NCI-H2107 treated with DMSO at 0.1 percent for 48 hours (cell line): ENCODE data around the gene HNRNPAB.

ENCODE experiments used
- DNase-seq: peaks from one replicate; lab custom pipeline; 2025; ENCODE audit not compliant: unreplicated experiment; lab: John Stamatoyannopoulos, UW

HNRNPAB gene

DNA sequence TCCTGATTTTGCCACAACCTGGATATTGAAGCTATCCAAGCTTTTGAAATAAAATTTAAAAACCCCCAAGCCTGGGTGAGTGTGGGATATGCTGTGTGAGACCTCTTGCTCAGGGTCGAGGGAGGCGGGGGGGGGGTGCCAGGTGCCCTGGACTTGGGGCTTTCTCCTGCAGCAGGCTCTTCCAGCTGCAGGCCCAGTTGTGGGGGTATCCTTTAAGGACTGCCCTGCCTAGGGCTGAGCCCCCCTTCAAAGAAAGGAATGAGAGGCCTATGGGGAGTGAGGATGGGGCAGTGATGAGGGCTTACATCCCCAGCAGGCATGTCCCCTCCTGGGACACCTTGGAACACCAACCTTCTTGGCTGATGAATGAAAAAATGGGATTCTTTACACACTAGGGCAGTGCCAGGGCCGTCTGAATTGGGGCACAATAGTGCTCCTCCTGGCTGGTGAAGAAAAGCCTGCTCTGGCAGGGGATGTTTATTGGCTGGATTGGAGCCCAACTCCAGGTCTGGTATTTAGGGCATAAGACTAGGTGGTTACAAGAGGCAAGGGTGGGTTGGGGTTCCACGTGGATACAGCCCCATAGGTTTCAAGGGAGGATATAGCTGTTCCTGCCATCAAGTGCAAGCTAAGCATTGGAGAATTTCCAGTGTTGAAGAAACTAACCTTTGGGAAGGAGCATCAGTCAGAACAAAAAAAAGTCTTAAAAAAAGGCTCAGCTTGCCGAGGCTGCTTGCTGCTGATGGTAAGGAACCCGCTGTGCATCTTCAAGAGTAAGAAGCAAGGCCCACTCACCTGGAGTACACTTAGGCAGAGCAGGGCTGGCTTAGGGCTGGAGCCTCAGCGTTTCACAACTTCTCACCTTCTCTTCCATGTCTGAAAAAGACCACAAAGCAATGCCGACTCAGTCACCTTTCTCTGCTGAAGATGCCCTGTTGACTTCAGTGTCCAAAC is 7.0 kb downstream of the HNRNPAB start:
- no peak for DNase-seq

DNA sequence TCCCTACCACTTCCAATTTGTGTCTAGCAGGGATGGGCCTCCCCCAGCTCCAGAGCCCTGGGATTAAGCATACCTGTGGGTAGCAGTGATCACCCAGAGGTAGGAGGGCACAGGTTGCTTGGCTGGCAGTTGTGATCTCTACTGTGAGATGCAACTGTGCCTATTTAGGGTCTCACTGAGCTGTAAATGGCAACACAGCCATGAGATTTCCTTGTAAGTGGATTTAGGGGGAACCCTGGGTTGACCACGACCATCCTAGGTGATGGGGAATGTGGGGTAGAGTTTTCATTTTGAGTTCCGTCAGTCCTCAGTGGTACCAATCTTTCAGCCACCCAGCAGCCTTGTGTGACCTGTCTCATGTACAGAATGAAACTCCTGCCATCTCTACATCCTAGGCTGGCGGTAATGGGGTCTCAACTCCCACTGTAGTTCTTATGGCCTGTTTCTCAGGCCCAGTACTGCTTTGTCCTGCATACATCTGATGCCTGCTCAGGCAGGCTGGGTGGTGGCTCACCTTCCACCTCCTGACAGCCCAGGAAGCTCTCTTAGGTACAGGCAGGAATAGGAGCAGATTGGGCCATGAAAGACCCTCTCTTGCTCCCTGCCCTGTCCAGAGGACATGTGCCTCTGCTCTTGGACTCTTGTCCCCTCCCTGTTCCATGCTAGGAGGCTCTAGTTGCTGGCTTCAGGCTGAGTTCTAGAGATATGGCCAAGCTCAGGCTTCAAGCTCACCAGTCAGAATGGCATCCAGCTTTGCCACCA is 8.1 kb downstream of the HNRNPAB start:
- DNase-seq = no peak

DNA sequence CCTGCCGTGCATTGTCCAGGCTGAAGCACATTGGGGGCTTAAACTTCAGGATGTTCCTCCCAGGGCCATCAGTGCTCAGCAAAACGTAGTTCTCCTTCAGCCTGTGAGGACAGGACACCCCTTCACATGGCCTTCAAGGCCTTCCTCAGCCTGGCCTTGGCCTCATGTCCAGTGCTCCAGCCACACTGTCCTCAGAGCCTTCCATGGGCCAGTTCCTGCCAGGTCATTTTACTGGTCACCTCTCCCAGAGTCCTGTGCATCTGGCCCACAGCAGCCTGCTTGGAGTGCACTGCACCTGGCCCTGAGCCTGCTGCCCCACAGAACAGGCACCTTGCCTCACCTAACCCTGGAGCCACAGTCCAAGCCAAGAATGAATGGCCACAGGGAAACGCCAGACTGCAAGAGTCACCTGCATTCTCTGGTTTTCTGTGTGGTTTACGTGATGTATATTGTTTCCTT is 8.7 kb downstream of the HNRNPAB start:
- no peak for DNase-seq

DNA sequence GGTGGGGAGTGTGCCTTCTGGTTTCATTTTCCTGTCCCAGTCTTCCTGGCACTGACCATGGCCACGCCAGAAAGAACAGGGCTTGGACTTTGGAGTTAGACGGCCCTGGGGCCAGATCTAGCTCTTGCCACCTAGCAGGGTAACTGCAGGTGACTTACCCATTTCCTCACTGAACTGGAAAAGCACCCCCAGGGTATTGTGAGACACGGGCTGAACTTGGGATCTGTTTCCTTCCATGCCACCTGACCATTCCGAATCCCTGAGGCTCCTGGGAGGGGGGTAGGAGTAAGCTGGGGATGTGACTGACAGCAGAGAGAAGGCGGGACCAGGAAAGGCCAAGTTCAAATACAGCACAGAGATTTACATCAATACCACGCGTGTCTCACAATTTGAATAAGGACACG is 9.4 kb downstream of the HNRNPAB start:
- no peak for DNase-seq

DNA sequence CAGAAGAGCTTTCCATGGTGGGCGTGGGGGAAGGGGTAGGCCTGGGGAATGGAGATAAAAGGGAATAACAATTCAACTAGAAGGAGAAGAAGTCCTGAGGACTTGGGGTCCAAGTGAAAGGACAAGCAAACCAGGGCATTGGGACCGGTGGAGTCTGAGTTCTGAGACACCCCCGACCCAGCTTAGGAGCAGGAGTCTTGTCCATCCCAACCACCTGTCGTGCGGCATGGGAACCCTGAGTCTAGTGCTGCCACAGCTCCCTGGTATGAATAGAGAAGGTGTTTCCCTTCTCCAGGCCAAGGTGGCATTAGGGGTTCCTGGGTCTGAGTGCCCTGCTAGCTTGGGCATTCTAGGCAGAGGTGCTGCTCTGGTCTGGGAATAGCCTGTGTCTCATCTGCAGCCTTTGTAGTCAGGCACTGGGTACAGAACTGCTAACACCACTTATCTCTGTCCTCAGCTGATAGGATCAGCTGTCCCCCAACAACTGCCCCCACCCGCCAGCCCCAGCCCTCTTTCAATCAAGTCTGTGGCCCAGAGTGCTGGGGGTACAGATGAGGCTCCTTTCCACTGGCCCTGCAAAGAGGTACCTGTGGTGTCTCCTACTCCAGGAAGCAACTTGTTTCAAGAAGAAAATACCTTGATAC is 9.9 kb downstream of the HNRNPAB start:
- DNase-seq = no peak

DNA sequence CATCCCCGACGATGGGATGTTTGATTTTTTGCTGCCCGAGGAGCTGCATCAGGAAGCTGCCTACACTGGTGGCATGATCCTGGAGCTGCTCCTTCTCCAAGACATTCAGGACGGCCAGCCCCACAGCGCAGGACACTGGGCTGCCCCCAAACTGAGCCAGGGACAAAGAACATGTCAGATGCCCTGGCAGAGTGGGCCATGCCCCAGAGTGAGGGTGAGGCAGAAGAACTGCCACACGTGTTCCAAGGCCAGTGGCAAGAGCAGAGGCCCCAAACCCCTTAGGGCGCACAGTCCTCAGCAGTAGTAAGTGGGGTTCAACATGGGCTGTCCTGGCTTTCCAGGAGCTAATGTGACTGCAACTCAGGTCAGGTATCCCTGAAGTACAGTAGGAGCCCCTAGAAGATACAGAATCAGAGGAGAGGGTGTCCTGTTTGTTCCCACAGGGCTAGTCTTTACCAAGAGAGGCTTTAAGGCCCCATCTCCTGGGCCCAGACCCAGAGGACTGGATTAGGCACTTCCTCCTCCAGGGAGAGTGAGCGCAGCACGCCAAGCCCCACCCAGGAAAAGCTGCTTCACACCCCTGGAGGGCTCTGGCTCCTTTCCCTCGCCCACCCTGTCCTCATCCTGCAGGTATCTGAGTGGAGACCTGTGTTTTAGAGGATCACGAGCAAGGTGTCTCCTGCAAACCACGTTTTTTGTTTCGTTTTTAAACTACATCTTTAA is 11.1 kb downstream of the HNRNPAB start:
- no peak for DNase-seq

DNA sequence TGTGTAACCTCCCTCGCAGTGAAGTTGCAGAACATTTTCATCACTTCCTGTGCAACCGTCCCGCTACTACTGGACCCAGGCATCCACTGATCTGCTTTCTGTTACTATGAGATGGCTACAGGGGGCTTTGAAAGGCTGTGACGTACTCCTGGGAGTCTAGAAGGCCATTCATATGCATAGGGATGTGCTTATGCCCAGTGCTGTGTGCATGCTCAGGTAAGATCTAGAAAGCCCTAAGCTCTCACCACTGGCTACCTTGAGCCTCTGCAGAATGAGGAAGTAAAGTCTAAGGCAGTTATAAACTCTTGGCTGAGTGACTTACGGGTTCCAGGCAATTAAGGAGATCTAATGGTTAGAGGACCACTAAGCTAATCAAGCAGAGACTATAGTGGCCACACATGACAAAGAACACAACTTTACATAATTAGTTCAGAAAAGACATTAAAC is 11.8 kb downstream of the HNRNPAB start:
- DNase-seq = no peak

DNA sequence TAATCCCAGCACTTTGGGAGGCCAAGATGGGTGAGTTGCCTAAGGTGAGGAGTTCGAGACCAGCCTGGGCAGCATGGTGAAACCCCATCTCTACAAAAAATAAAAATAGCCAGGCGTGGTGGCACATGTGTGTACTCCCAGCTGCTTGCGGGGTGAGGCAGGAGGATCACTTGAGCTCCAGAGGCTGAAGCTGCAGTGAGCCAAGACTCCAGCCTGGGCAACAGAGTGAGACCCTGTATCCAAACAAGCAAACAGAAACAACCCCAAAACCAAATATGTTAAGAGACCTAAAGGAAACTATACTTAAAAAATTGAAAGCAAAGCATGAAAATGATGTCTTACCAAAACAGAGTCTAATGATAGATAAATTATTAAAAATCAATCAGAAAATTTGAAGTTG is 12.4 kb downstream of the HNRNPAB start:
- DNase-seq = no peak

DNA sequence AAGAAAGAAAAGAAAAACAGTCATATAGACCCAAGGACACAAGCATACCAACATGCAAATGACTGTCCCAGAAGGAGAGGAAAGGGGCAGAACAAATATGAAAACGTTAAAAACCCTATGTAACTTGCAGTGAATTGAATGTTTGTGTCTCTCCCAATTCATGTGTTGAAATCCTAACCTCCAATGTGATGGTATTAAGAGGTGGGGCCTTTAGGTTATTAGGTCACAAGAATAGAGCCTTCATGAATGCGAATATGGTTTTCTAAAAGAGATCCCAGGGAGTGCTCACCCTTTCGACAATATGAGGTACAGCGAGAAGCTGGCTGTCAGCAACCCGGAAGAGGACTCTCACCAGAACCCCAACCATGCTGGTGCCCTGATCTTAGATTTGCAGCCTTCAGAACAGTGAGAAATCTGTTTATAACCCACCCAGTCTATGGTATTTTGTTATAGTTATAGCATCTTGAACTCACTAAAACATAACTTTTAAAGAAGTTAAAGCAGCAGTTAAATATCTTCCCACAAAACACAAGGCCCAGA is 14.0 kb downstream of the HNRNPAB start:
- DNase-seq = no peak

DNA sequence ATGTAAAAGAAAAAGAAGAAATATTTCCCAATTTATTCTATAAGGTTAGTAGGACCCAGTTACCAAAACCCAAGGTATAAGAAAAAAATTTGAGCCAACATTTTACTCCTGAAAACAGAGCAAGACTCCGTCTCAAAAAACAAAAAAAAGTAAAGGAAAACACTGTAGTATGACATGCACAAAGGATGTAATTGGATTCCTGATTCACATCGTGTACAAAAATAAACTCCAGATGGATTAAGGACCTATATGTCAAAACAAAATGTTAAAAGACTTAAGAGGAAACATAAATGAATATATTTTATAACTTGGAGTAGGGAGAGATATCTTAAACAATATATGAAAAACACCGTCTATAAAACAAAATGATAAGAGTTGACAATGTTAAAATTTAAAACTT is 14.5 kb downstream of the HNRNPAB start:
- no peak for DNase-seq

DNA sequence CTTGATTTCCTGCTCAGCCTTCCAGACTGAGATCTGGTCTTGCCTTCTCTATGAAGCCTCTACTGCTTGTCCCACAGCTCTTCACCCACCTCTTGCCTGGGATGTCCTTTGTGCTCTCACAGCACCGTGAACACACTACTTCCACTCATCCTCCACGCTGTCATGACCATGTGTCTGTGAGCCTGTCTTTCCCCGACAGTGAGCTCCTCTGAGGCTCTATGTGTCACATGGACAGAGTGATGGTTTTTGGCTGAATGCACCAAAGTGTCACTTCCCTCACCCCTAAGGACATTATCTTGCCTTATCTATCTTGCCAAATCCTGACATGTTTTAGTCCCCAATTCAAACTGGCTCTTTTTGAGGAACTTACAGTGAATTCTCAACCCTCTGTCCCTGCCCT is 16.9 kb downstream of the HNRNPAB start:
- no peak for DNase-seq

DNA sequence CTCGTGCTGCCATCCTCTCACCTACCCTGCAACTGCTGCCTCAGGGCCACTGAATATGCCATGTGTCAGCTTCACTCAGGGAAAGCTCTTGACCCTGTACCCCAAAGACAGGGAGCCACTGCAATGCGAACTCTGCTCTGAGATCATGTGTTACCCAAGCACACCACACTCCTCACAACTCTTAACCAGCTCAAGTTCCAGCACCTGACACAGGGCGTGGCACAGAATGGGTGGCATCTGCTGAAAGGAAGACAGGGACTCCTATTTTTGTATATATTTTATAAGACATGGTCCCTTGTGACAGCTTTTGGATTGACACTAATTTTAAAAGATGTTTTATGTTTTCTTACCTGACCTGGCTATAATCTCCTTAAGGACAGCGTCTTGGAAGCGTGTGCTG is 17.5 kb downstream of the HNRNPAB start:
- DNase-seq = no peak

DNA sequence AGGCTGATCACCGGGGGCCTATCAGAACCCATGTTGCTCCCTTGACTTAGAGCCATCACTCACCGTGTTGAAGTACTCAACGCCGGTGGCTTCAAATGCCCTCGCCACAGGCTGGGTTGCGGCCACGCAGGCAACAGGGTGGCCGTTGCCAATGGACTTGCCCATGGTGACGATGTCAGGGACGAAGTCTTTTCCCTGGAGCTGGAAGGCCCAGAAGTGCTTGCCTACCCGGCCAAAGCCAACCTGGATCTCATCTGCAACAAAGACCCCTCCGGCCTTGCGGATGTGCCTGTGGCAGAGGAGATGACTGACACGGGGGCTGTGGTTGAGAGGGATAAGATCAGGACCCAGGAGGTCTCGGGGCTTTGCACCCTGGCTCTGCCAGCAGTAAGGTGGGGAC is 18.0 kb downstream of the HNRNPAB start:
- DNase-seq = no peak

DNA sequence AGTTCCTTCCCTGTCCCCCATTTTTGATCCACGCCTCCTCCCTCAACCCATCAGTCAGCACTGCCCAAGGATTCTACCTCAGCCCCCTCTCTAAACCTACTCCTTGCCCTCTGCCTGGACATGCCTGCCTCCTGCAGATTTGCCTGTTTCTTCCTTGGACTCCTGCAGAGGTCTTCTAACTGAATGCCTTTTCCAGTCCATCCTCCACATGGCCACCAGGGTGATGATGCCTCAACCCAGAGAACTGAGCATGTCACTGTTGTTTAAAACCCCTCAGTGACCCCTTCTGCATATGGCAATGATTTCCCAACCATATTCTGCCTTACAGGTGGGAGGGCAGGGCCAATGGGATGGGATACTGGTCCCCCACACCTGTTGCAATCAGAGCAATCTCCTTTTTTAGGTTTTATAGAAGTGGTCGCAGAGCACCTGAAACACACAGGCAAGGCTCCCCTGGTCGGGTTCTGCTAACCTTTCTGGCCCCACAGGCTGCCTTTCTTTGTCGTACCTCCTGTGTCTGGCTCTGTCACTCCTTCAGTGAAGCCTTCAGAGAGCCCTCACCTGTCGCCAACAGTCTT is 19.0 kb downstream of the HNRNPAB start:
- DNase-seq = no peak

DNA sequence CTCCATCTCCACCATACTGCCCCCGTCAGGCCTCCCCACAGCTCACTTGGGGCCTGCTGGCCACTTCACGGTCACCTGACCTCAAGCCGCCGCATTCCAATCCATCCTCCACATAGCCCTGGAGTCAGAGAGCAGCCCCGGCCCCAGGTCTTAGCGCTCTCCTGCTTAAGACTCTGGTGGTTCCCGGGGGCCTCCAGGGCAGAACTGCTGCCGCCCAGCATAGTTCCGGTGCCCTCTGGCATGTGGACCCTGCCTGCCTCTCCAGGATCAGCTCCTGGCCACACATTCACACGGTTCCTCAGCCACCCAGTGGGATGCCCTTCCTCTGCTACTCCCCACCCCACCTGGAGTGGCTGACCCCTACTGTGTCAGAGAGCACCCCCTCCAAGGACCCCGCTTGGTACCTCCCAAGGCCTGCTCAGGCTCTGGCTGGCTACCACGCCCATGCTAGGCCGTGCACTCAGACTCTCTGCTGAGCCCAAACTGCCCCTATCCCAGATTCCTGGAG is 19.5 kb downstream of the HNRNPAB start:
- DNase-seq = no peak

DNA sequence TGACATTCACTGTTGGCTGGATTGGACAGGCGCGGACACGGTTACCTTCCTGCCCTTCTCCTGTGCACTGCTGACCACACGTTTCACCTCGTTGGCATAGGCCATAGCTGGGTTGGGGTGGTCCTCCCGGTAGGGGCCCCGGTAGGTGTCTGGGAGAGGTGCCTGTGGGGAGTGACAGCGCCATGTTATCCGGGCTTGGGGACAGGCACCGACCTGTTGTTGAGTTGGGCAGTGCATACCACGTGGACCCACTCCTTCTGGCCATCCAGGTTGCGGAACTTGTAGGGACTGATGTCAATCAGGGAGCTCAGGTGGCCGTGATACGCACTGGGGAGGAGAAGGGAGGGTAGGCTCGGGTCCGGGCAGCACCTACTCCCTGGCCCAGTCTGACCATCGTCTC is 20.1 kb downstream of the HNRNPAB start:
- DNase-seq = no peak

DNA sequence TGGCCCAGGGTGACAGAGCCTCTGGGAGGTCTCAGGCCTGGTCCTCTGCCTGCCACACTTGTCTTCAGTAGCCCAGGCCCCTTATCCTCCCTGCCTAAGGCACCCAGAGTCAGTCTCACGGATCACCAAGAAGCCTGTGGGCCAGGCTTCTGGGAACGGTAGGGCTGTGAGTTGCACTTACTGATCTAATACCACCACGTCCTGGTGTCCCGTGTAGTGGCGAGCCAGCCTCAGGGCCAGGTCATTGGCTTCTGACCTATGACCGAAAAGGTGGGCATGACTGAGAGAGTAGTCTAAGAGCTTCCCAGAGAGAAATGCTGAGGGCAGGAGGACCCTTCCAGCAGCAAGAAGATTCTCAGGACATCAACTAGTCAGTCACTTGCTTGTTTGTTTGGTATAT is 20.8 kb downstream of the HNRNPAB start:
- DNase-seq = no peak

DNA sequence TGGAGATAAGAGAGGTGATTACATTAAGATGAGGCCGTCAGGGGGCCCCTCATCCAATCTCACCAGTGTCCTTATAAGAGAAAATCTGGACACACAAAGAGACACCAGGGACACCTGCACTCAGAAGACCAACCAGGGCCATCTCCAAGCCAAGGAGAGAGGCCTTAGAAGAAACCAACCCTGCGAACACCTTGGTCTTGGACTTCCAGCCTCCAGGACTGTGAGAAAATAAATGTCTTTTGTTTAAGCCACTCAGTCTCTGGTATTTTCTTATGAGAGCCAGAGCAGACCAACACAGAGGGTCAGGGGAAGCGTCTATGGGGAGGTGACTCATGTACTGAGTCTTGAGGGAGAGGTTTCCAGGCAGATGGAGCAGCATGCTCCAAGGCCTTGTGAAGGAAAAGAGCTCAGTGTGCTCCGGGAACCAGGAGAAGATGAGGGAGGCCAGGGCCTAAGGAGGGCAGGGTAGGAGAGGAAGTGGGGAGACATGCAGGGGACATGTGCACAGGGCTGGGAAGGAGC is 22.9 kb downstream of the HNRNPAB start:
- no peak for DNase-seq

DNA sequence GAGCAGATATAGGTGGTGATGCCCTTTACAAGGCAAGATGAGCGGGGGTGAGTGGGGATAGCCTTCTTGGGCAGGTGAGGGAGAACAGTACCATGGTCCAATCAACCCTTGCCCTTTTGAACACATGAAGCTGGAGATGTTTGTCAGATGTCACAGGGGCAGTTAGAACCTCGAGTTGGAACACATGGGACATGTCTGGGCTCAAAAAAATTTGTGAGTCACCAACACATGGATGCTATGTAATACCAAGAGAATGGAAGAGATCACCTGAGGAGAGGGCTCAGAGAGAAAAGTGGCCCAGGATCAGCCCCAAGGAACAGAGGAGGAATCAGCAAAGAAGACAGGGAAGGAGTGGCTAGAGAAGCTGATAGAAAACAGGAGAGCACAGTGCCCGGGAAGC is 23.6 kb downstream of the HNRNPAB start:
- DNase-seq = no peak

DNA sequence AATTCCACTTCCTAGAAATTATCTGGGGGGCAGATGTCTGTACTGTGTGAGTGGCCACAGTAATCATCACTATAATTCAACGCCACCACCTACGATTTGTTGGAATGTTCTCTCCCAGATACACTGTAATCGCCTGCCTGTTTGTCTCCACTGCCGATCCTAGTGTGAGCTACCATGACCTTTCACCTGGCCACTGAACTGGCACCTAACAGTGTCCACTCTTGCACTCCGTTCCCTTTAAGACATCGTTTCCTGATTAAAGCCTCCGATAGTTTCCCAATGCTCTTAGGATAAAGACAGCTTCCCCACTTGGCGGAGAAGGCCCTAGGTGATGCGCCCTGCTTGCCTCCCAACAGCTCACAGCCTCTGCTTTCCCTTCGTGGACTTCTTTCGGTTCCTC is 24.3 kb downstream of the HNRNPAB start:
- no peak for DNase-seq
